Breast epithelium (tissue), 4 donors: ENCODE results near the gene CUL3. TPM values are rescaled to one million over a fixed set of nuclear protein-coding genes. Genes with fewer than 3 reads are reported as not detected.

Experiments used
- DNase-seq, 2 donors: peaks; one replicate each; pipeline ENCODE4 v3.0.0-alpha.2; 2019; ENCODE audit warnings: low spot score in 2 of 2
- H3K27ac ChIP-seq, 2 donors: fragments of 200-600 bp; sonication (generic) in 1 of 2; one replicate each; pipeline ENCODE4 v1.5.1; 2016 to 2019; ENCODE audit warnings: mild to moderate bottlenecking in 1 of 2
- H3K27me3 ChIP-seq, 2 donors: fragments of 200-600 bp; sonication (generic) in 1 of 2; one replicate each; pipeline versions ENCODE4 v1.5.1 to v1.6.0; 2017 to 2019; ENCODE audit warnings: control low read depth in 1 of 2, mild to moderate bottlenecking in 1 of 2
- H3K36me3 ChIP-seq: fragments of 200-600 bp; one replicate; pipeline ENCODE4 v1.5.1; 2019
- H3K4me1 ChIP-seq, 2 donors: fragments of 200-600 bp; sonication (generic); one replicate each; pipeline ENCODE4 v1.5.1; 2016 to 2019; ENCODE audit warnings: control low read depth in 1 of 2
- H3K4me3 ChIP-seq, 3 donors: fragments of 200-600 bp; sonication (generic); 1 replicate in 2 of 3; 2 replicates in 1 of 3; pipeline ENCODE4 v1.5.1; 2016 to 2019; ENCODE audit warnings: mild to moderate bottlenecking in 3 of 3, moderate library complexity in 2 of 3
- H3K9me3 ChIP-seq, 2 donors: fragments of 200-600 bp; sonication (generic) in 1 of 2; one replicate each; pipeline ENCODE4 v1.5.1; 2016 to 2019; ENCODE audit warnings: control low read depth in 1 of 2
- CTCF ChIP-seq, 3 donors: fragments of 450-650 bp; IDR thresholded peaks; one replicate each; pipeline ENCODE4 v1.5.1; 2016 to 2017; ENCODE audit warnings: antibody characterized with exemption in 3 of 3, mild to moderate bottlenecking in 3 of 3, moderate library complexity in 3 of 3
- POLR2A ChIP-seq: fragments of 450-650 bp; IDR thresholded peaks from one replicate; pipeline ENCODE4 v1.6.1; 2016; ENCODE audit warnings: antibody characterized with exemption, mild to moderate bottlenecking, moderate library complexity
- POLR2AphosphoS5 ChIP-seq, 3 donors: sonication (generic); formaldehyde crosslinking; IDR thresholded peaks; one replicate each; pipeline ENCODE4 v1.6.1; 2017; ENCODE audit warnings: antibody characterized with exemption in 3 of 3
- intact Hi-C: fragments of 100-400 bp; cut with DNase I; formaldehyde crosslinking; loops from one replicate; pipeline ENCODE4 v1.15.1; 2023; ENCODE audit warnings: low total_unique reads
- total RNA-seq, 3 donors: library from RNA; depleted of rRNA; stranded (reverse); fragments of >200 nt; gene quantifications; one replicate each; pipeline ENCODE4 v1.1.0, GENCODE V29; 2016

Gene CUL3
- total RNA-seq, 3 donors from 2014 or later = 71.2 to 111 (median 82.3) TPM

- Histone ChIP-seq H3K4me1 (peaks cover 5 to 9% of the 10 kb centered on the region in 2 donors), H3K4me3 (no peak overlapping the region), H3K27ac (no peak overlapping the region), H3K36me3 (no peaks in the 10 kb centered on the region), H3K9me3 (no peaks in the 10 kb centered on the region), H3K27me3 (no peaks in the 10 kb centered on the region)
- intact Hi-C loops = no loop called here
- TF ChIP-seq POLR2A = no peak
- no peak for TF ChIP-seq CTCF (IDR thresholded peaks at IDR 0.05)
- no peak for TF ChIP-seq POLR2AphosphoS5 (IDR thresholded peaks at IDR 0.05)
- no peak for DNase-seq
Measured at GRCh38 chr2:224580248-224580647, 4.9 kb downstream of the CUL3 start.

- DNase-seq = no peak
- Histone ChIP-seq H3K27me3 (no peaks in the 10 kb centered on the region), H3K36me3 (no peaks in the 10 kb centered on the region), H3K9me3 (no peaks in the 10 kb centered on the region), H3K27ac (peak overlapping the region in 1 of 2 donors; percentile 54), H3K4me3 (peak overlapping the region in 1 of 3 donors; percentile 1), H3K4me1 (peaks cover 5 to 10% of the 10 kb centered on the region in 2 donors)
- TF ChIP-seq POLR2AphosphoS5 (IDR thresholded peaks at IDR 0.05) (no peak), POLR2A (no peak), CTCF (IDR thresholded peaks at IDR 0.05) (no peak)
- intact Hi-C loops = no loop called here
Measured at GRCh38 chr2:224579411-224579810, 5.8 kb downstream of the CUL3 start.

- H3K9me3 ChIP-seq = no peaks in the 10 kb centered on the region
- peaks cover 0 to 10% of the 10 kb centered on the region in 2 donors for H3K4me1 ChIP-seq
- H3K36me3 ChIP-seq = no peaks in the 10 kb centered on the region
- TF ChIP-seq POLR2AphosphoS5 (IDR thresholded peaks at IDR 0.05) (no peak), CTCF (IDR thresholded peaks at IDR 0.05) (no peak), POLR2A (no peak)
- no peaks in the 10 kb centered on the region for H3K27me3 ChIP-seq
- no peak for DNase-seq
- H3K27ac ChIP-seq = no peak overlapping the region
- intact Hi-C loops = no loop called here
- H3K4me3 ChIP-seq = no peak overlapping the region
Measured at GRCh38 chr2:224577541-224577940, 7.6 kb downstream of the CUL3 start.

- H3K36me3 ChIP-seq = no peaks in the 10 kb centered on the region
- intact Hi-C loops = no loop called here
- no peaks in the 10 kb centered on the region for H3K9me3 ChIP-seq
- TF ChIP-seq CTCF (IDR thresholded peaks at IDR 0.05) = no peak
- TF ChIP-seq POLR2A = no peak
- TF ChIP-seq POLR2AphosphoS5 (IDR thresholded peaks at IDR 0.05) = no peak
- no peak overlapping the region for H3K27ac ChIP-seq
- H3K4me1 ChIP-seq = peaks cover 0 to 10% of the 10 kb centered on the region in 2 donors
- no peaks in the 10 kb centered on the region for H3K27me3 ChIP-seq
- no peak for DNase-seq
- no peak overlapping the region for H3K4me3 ChIP-seq
Measured at GRCh38 chr2:224576088-224576715, 9.0 kb downstream of the CUL3 start.

- no peak overlapping the region for H3K4me3 ChIP-seq
- H3K27me3 ChIP-seq = no peaks in the 10 kb centered on the region
- no peak for DNase-seq
- H3K27ac ChIP-seq = no peak overlapping the region
- no peaks in the 10 kb centered on the region for H3K9me3 ChIP-seq
- H3K4me1 ChIP-seq = peaks cover 0 to 11% of the 10 kb centered on the region in 2 donors
- intact Hi-C loops = no loop called here
- no peaks in the 10 kb centered on the region for H3K36me3 ChIP-seq
- no peak for TF ChIP-seq POLR2A
Measured at GRCh38 chr2:224574423-224575084, 10.6 kb downstream of the CUL3 start.
